NCI-H774 (cell line): ENCODE data around the gene EIF6.

Experiments
- DNase-seq: peaks from one replicate; lab custom pipeline; 2025; lab: John Stamatoyannopoulos, UW

The EIF6 gene

GRCh38 chr20:35293303-35294292 is 9.0 kb upstream of the EIF6 start:
- DNase-seq = no peak

GRCh38 chr20:35292504-35293285 is 8.1 kb upstream of the EIF6 start:
- DNase-seq = no peak

GRCh38 chr20:35291654-35292503 is 7.3 kb upstream of the EIF6 start, which contains the start of gene FAM83C:
TSS of gene FAM83C (minus strand) at chr20:35292425. CDS start at chr20:35292304, 121 bp downstream.
- DNase-seq = no peak

- no peak for DNase-seq
Observed at GRCh38 chr20:35290887-35291417, 6.4 kb upstream of the EIF6 start.

GRCh38 chr20:35290186-35290886 is 5.8 kb upstream of the EIF6 start:
- DNase-seq = no peak

GRCh38 chr20:35288325-35289060 is 3.9 kb upstream of the EIF6 start:
- DNase-seq = no peak

- DNase-seq = no peak
Observed at GRCh38 chr20:35287509-35288324, 3.1 kb upstream of the EIF6 start.

GRCh38 chr20:35286899-35287508 is 2.4 kb upstream of the EIF6 start:
- no peak for DNase-seq

- DNase-seq = no peak
Observed at GRCh38 chr20:35286077-35286898, 1.7 kb upstream of the EIF6 start.

GRCh38 chr20:35285806-35286076 is 1.2 kb upstream of the EIF6 start:
- no peak for DNase-seq

- DNase-seq = no peak
Observed at GRCh38 chr20:35284992-35285805, 627 bp upstream of the EIF6 start.

- no peak for DNase-seq
Observed at GRCh38 chr20:35283441-35284266, 918 bp downstream of the EIF6 start.

GRCh38 chr20:35281506-35282101 is 3.0 kb downstream of the EIF6 start:
- DNase-seq = no peak

GRCh38 chr20:35280523-35280922 is 4.0 kb downstream of the EIF6 start:
- no peak for DNase-seq

GRCh38 chr20:35279533-35280174 is 4.9 kb downstream of the EIF6 start:
- no peak for DNase-seq

- no peak for DNase-seq
Observed at GRCh38 chr20:35279040-35279439, 5.5 kb downstream of the EIF6 start.
